ENCODE results near the gene IGFL2.
"Not testable (repeated sequence)": the region's sequence is repeated elsewhere in the genome, so short reads cannot be mapped to it uniquely, and the experiment has no call there.

Gene IGFL2

GRCh38 chr19:46147791-46148288 lies at the start of gene IGFL2:
Gene IGFL2, plus strand, starts transcription at chr19:46148238. Its CDS starts 41 bp downstream, at chr19:46148279.
- no peak for DNase-seq

GRCh38 chr19:46100344-46100743 lies 47.7 kb upstream of the IGFL2 start:
- DNase-seq, result no peak

- DNase-seq, result no peak
Observed at GRCh38 chr19:46101293-46101692, 46.7 kb upstream of the IGFL2 start.

GRCh38 chr19:46102333-46102732 lies 45.7 kb upstream of the IGFL2 start:
- not testable (repeated sequence) for DNase-seq

GRCh38 chr19:46107371-46107770 lies 40.7 kb upstream of the IGFL2 start:
- peak; percentile 51 for DNase-seq

- DNase-seq, result no peak
Observed at GRCh38 chr19:46109876-46110275, 38.2 kb upstream of the IGFL2 start.

- no peak for DNase-seq
Observed at GRCh38 chr19:46111376-46111775, 36.7 kb upstream of the IGFL2 start.

GRCh38 chr19:46112527-46112926 lies 35.5 kb upstream of the IGFL2 start:
- DNase-seq, result no peak

- no peak for DNase-seq
Observed at GRCh38 chr19:46113726-46114125, 34.3 kb upstream of the IGFL2 start.

- DNase-seq, result peak; percentile 81
Observed at GRCh38 chr19:46115396-46116106, 32.5 kb upstream of the IGFL2 start.

GRCh38 chr19:46116121-46116520 lies 31.9 kb upstream of the IGFL2 start:
- DNase-seq, result no peak

GRCh38 chr19:46118136-46118535 lies 29.9 kb upstream of the IGFL2 start:
- DNase-seq, result no peak

- peak; percentile 45 for DNase-seq
Observed at GRCh38 chr19:46124638-46125115, 23.4 kb upstream of the IGFL2 start, which contains the start of gene IGFL3. Gene IGFL3, minus strand, starts transcription at chr19:46124688. Its CDS starts 39 bp downstream, at chr19:46124649.

- no peak for DNase-seq
Observed at GRCh38 chr19:46125447-46125846, 22.6 kb upstream of the IGFL2 start.

GRCh38 chr19:46126086-46126580 lies 21.9 kb upstream of the IGFL2 start:
- DNase-seq, result no peak

GRCh38 chr19:46131485-46132143 lies 16.4 kb upstream of the IGFL2 start:
- DNase-seq, result no peak

- no peak for DNase-seq
Observed at GRCh38 chr19:46132508-46133100, 15.4 kb upstream of the IGFL2 start.

GRCh38 chr19:46133101-46133627 lies 14.9 kb upstream of the IGFL2 start:
- peak; percentile 98 for DNase-seq

GRCh38 chr19:46133777-46134241 lies 14.2 kb upstream of the IGFL2 start:
- peak; percentile 58 for DNase-seq

- no peak for DNase-seq
Observed at GRCh38 chr19:46134527-46134926, 13.5 kb upstream of the IGFL2 start.

- no peak for DNase-seq
Observed at GRCh38 chr19:46137915-46138473, 10.0 kb upstream of the IGFL2 start.

- no peak for DNase-seq
Observed at GRCh38 chr19:46141421-46141820, 6.6 kb upstream of the IGFL2 start.

- DNase-seq, result no peak
Observed at GRCh38 chr19:46142294-46142693, 5.7 kb upstream of the IGFL2 start.

Measured in fibroblast of skin of right biceps (primary cell).